ENCODE data around the gene ATG3. TPM values are rescaled to one million over a fixed set of nuclear protein-coding genes. Genes with fewer than 3 reads are reported as not detected.
"Not testable (repeated sequence)": the region's sequence is repeated elsewhere in the genome, so short reads cannot be mapped to it uniquely, and the experiment has no call there.

ATG3 gene
- total RNA-seq, 1 donor from 2014 or later: 49.7 TPM

DNA sequence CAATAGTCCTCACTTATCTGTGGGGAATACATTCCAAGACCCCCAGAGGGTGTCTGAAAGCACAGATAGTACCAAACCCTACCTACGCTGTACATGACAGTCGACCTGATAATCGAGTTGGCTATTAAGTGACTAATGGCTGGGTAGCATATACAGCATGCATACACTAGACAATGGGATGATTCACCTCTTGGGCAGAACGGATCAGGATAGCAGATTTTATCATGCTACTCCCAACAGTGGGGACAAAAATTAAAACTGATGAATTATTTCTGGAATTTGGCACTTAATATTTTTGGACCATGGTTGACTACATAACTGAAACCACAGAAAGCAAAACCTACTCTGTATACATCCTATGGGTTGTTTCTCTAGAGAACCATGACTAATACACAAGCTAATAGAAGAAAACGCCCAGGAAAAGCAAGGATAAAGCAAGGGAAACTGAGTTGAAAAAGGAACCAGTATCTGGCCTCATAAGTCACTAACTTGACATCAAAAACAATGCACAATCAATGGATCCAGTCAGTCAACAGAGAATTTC is 15.5 kb downstream of the ATG3 start:
- H3K27me3 ChIP-seq (ENCODE audit: control insufficient read depth, insufficient read depth, low read length): no peaks in the 10 kb centered on the region
- DNase-seq (ENCODE audit: low read depth): no peak
- H3K36me3 ChIP-seq (ENCODE audit: control insufficient read depth, insufficient read depth, low read length): no peaks in the 10 kb centered on the region
- no peak overlapping the region for H3K4me3 ChIP-seq (ENCODE audit: low read depth, low read length)
- TF ChIP-seq, protein P1, sequence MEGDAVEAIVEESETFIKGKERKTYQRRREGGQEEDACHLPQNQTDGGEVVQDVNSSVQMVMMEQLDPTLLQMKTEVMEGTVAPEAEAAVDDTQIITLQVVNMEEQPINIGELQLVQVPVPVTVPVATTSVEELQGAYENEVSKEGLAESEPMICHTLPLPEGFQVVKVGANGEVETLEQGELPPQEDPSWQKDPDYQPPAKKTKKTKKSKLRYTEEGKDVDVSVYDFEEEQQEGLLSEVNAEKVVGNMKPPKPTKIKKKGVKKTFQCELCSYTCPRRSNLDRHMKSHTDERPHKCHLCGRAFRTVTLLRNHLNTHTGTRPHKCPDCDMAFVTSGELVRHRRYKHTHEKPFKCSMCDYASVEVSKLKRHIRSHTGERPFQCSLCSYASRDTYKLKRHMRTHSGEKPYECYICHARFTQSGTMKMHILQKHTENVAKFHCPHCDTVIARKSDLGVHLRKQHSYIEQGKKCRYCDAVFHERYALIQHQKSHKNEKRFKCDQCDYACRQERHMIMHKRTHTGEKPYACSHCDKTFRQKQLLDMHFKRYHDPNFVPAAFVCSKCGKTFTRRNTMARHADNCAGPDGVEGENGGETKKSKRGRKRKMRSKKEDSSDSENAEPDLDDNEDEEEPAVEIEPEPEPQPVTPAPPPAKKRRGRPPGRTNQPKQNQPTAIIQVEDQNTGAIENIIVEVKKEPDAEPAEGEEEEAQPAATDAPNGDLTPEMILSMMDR (IDR thresholded peaks at IDR 0.05; ENCODE audit: insufficient read depth, low read length, poor library complexity, severe bottlenecking): no peak

DNA sequence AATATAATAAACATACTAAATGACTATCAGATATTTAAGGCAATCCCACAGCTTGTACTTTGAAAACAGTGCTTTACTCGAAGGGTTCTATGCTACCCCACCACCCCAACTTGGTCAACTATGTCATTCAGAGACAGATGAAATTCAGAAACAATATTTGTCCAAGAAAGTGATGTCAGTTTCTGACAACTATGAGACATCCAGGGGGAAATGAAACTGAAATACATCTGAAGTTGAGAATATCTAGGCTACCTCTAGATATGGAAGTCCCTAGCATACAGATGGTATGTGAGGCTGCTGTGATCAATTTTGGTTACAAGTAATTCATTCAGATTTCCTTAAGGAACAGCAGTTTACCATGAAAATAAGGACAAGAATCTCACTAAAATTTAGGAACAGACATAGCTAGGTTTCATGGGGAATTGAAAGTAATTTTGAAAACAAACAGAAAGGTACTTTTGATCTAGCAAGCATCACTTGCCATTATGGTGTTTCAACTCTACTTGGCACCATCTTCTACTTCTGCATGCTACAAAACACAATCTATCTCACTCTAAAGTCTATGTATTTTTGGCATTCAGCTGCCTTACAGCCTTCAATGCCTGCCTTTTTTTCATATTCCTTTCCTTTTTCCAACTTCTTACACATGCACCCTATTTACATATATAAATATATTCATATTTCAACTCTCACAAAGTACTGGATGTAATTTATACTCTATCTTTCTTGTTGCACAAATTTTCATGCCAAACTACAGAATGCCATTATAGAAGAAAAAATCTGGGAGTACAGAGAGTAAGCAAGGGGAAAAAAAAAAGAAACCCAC is 21.7 kb downstream of the ATG3 start:
- Histone ChIP-seq H3K36me3 (ENCODE audit: control insufficient read depth, insufficient read depth, low read length) (no peaks in the 10 kb centered on the region), H3K27me3 (ENCODE audit: control insufficient read depth, insufficient read depth, low read length) (no peaks in the 10 kb centered on the region), H3K4me3 (ENCODE audit: low read depth, low read length) (no peak overlapping the region)
- TF ChIP-seq, protein P1 (IDR thresholded peaks at IDR 0.05; ENCODE audit: insufficient read depth, low read length, poor library complexity, severe bottlenecking): no peak
- DNase-seq (ENCODE audit: low read depth): no peak

DNA sequence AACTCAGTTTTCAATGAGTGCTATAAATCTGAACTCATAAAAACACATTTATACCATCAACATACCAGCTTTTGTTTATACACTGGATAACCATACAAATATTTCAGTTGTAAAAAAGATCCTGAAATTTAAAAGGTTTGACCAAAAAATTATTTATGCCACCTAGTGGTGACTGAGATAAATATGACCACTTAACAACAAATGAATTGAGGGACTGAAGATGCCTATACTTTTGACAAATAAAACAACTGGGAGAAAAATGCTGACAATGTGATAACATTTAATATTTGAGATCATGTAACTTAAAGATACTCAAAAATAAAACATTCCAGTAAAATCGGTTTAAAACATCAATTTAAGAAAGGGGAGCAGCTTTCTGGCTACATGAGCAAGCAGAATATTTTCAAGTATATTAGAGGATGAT is 30.4 kb downstream of the ATG3 start:
- H3K36me3 ChIP-seq (ENCODE audit: control insufficient read depth, insufficient read depth, low read length): no peaks in the 10 kb centered on the region
- no peak for DNase-seq (ENCODE audit: low read depth)
- TF ChIP-seq, protein P1 (IDR thresholded peaks at IDR 0.05; ENCODE audit: insufficient read depth, low read length, poor library complexity, severe bottlenecking): peak; percentile 31
- no peaks in the 10 kb centered on the region for H3K27me3 ChIP-seq (ENCODE audit: control insufficient read depth, insufficient read depth, low read length)
- no peak overlapping the region for H3K4me3 ChIP-seq (ENCODE audit: low read depth, low read length)

DNA sequence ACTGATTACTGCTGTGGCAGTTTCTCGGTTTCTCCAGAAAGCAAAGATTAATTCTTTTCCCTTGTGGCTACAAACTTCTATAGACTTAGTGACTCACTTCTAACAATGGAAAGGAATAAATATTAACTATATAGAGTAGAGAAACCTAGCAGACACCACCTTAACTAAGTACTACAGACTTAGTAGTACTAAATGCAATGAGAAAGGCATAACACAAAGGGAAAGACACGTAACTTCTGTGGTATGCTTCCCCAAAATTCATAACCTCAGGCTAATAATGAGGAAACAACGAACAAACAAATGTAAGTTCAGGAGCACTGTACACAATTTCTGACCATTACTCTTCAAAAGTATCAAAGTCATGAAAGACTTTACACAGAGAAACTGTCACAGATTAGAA is 31.2 kb downstream of the ATG3 start:
- Histone ChIP-seq H3K36me3 (ENCODE audit: control insufficient read depth, insufficient read depth, low read length) (no peaks in the 10 kb centered on the region), H3K4me3 (ENCODE audit: low read depth, low read length) (no peak overlapping the region), H3K27me3 (ENCODE audit: control insufficient read depth, insufficient read depth, low read length) (no peaks in the 10 kb centered on the region)
- TF ChIP-seq, protein P1 (IDR thresholded peaks at IDR 0.05; ENCODE audit: insufficient read depth, low read length, poor library complexity, severe bottlenecking): no peak
- no peak for DNase-seq (ENCODE audit: low read depth)

DNA sequence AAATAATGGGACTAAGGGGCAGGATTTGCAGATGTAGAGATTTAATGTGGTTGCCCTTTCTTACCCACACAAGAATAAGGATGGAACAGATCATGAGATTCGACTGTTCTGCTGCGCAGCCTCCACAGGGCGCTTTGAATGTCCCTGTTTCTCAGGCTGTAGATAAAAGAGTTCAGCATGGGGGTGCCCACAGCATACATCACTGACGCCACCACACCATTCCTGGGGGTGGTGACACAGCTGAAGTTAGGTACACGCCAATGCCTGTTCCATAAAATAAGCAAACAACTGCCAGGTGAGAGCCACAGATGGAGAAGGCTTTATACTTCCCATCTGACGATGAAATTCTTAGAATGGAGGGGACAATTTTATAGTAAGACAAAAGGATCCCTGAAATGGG is 37.6 kb downstream of the ATG3 start:
- not testable (repeated sequence) for DNase-seq (ENCODE audit: low read depth); H3K4me3 ChIP-seq (ENCODE audit: low read depth, low read length); H3K27me3 ChIP-seq (ENCODE audit: control insufficient read depth, insufficient read depth, low read length); H3K36me3 ChIP-seq (ENCODE audit: control insufficient read depth, insufficient read depth, low read length)

DNA sequence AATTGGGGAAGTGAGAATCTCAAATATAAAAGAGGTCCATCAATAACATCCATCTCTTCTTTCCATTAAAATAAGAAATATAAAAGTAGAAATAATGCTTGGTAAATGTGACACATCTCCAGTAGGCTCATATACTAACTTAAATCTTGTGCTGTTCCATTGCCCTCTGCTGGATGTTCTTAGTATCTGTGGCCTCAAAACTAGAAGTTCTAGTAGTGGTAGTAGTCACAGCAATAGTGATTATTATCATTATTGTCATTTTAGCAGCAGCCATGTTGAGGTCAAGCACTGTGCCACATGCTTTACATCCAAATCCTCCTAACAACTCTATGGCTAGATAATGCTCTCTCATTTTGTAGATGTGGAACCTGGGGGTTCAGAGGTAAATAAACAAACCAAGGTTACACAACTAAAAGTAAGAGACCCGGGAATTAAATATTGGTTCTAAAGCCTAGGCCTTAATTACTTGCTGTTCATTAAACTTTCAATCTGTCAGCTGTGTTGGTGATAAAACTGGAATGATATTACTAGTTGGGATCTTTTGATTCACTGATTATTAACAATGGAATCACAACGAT is 42.2 kb downstream of the ATG3 start:
- peak; percentile 10 for DNase-seq (ENCODE audit: low read depth)
- H3K27me3 ChIP-seq (ENCODE audit: control insufficient read depth, insufficient read depth, low read length): no peaks in the 10 kb centered on the region

DNA sequence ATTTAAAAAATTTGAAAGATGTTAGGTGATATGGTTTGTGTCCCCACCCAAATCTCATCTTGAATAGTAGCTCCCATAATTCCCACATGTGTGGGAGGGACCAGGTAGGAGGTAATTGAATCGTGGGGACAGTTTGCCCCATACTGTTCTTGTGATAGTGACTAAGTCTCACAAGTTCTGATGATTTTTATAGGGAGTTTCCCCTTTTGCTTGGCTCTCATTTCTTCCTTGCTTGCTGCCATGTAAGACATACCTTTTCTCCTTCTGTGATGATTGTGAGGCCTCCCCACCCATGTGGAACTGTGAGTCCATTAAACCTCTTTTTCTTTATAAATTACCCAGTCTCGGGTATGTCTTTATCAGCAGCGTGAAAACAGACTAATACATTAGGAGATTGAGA is 42.8 kb downstream of the ATG3 start:
- not testable (repeated sequence) for DNase-seq (ENCODE audit: low read depth); H3K4me3 ChIP-seq (ENCODE audit: low read depth, low read length); H3K36me3 ChIP-seq (ENCODE audit: control insufficient read depth, insufficient read depth, low read length); H3K27me3 ChIP-seq (ENCODE audit: control insufficient read depth, insufficient read depth, low read length)

More for the DNA sequence above, 42.2 kb downstream of the ATG3 start:
- no peak overlapping the region for H3K4me3 ChIP-seq (ENCODE audit: low read depth, low read length)
- H3K36me3 ChIP-seq (ENCODE audit: control insufficient read depth, insufficient read depth, low read length): no peaks in the 10 kb centered on the region
- TF ChIP-seq, protein P1 (IDR thresholded peaks at IDR 0.05; ENCODE audit: insufficient read depth, low read length, poor library complexity, severe bottlenecking): peak; percentile 68

Measured in kidney epithelial cell (primary cell).